Mesenchymal stem cell (in vitro differentiated cells and primary cell): ENCODE results near the gene P3H3.

Experiments used
- DNase-seq: peaks from one replicate; pipeline ENCODE4 v3.0.0-alpha.2; 2013
- H2AFZ ChIP-seq: one replicate; pipeline ENCODE4 v1.6.1; 2013; ENCODE audit warnings: low read depth, mild to moderate bottlenecking, control low read depth, inconsistent platforms, low read length, moderate library complexity
- H2AK5ac ChIP-seq: 2 replicates; pipeline ENCODE4 v1.6.1; 2013; ENCODE audit warnings: low read length, moderate library complexity, mild to moderate bottlenecking, inconsistent platforms; ENCODE audit not compliant: severe bottlenecking
- H2BK120ac ChIP-seq: one replicate; pipeline ENCODE4 v1.6.1; 2013; ENCODE audit warnings: low read depth, mild to moderate bottlenecking, inconsistent platforms, low read length, moderate library complexity
- H2BK12ac ChIP-seq, 2 experiments: one replicate each; pipeline ENCODE4 v1.6.1; 2013; ENCODE audit warnings: inconsistent platforms in 2 of 2, low read length in 2 of 2, mild to moderate bottlenecking in 2 of 2, moderate library complexity in 2 of 2, control low read depth in 1 of 2
- H2BK15ac ChIP-seq: one replicate; pipeline ENCODE4 v1.6.1; 2013; ENCODE audit warnings: mild to moderate bottlenecking, low read depth, inconsistent platforms; ENCODE audit not compliant: poor library complexity, severe bottlenecking
- H2BK5ac ChIP-seq: 2 replicates; pipeline ENCODE4 v1.6.1; 2013; ENCODE audit warnings: low read depth, mild to moderate bottlenecking, low read length, control low read depth, inconsistent platforms; ENCODE audit not compliant: poor library complexity, severe bottlenecking
- H3K14ac ChIP-seq, 2 experiments: one replicate each; pipeline ENCODE4 v1.6.1; 2013; ENCODE audit warnings: inconsistent platforms in 2 of 2, low read length in 2 of 2, control low read depth in 1 of 2, mild to moderate bottlenecking in 1 of 2, moderate library complexity in 1 of 2
- H3K18ac ChIP-seq, 2 experiments: one replicate each; pipeline ENCODE4 v1.6.1; 2013; ENCODE audit warnings: inconsistent platforms in 2 of 2, low read length in 2 of 2, control low read depth in 1 of 2, low read depth in 1 of 2, mild to moderate bottlenecking in 1 of 2
- H3K23ac ChIP-seq, 2 experiments: one replicate each; pipeline ENCODE4 v1.6.1; 2013; ENCODE audit warnings: inconsistent platforms in 2 of 2, low read length in 2 of 2, mild to moderate bottlenecking in 2 of 2, moderate library complexity in 2 of 2, control low read depth in 1 of 2
- H3K27ac ChIP-seq: 2 replicates; pipeline ENCODE4 v1.5.1; 2013; ENCODE audit warnings: mild to moderate bottlenecking, moderate library complexity, low read length, control low read depth, inconsistent platforms; ENCODE audit not compliant: poor library complexity, severe bottlenecking
- H3K27me3 ChIP-seq, 2 experiments: 2 replicates each; pipeline versions ENCODE4 v1.6.1 to v1.7.0; 2013; ENCODE audit warnings: low read length in 2 of 2, mild to moderate bottlenecking in 2 of 2, moderate library complexity in 2 of 2, control low read depth in 1 of 2, inconsistent platforms in 1 of 2; ENCODE audit not compliant: control insufficient read depth in 1 of 2, insufficient read depth in 1 of 2
- H3K36me3 ChIP-seq, 2 experiments: 2 replicates each; pipeline versions ENCODE4 v1.6.1 to v1.7.0; 2013; ENCODE audit warnings: low read length in 2 of 2, control low read depth in 1 of 2, inconsistent platforms in 1 of 2, low read depth in 1 of 2, mild to moderate bottlenecking in 1 of 2; ENCODE audit not compliant: insufficient read depth in 2 of 2, control insufficient read depth in 1 of 2
- H3K4ac ChIP-seq, 2 experiments: one replicate each; pipeline ENCODE4 v1.6.1; 2013; ENCODE audit warnings: inconsistent platforms in 2 of 2, low read length in 2 of 2, mild to moderate bottlenecking in 2 of 2, moderate library complexity in 2 of 2, control low read depth in 1 of 2, low read depth in 1 of 2
- H3K4me1 ChIP-seq: 2 replicates; pipeline ENCODE4 v1.6.1; 2013; ENCODE audit warnings: low read depth, low read length, control low read depth; ENCODE audit not compliant: control insufficient read depth, insufficient read depth
- H3K4me2 ChIP-seq: 2 replicates; pipeline ENCODE4 v1.6.1; 2013; ENCODE audit warnings: low read length, mild to moderate bottlenecking, inconsistent platforms; ENCODE audit not compliant: poor library complexity, severe bottlenecking
- H3K4me3 ChIP-seq, 2 experiments: 2 replicates each; pipeline versions ENCODE4 v1.5.1 to v1.7.0; 2013; ENCODE audit warnings: low read length in 2 of 2, mild to moderate bottlenecking in 2 of 2, control low read depth in 1 of 2, low read depth in 1 of 2; ENCODE audit not compliant: insufficient read depth in 1 of 2
- H3K79me1 ChIP-seq: replicated peaks from 2 replicates; pipeline ENCODE4 v1.6.1; 2013; ENCODE audit warnings: mild to moderate bottlenecking, control low read depth, low read length, inconsistent platforms; ENCODE audit not compliant: poor library complexity, severe bottlenecking
- H3K9ac ChIP-seq: 2 replicates; pipeline ENCODE4 v1.7.0; 2013; ENCODE audit warnings: mild to moderate bottlenecking, low read length, moderate library complexity
- H3K9me3 ChIP-seq: 2 replicates; pipeline ENCODE4 v1.7.0; 2013; ENCODE audit warnings: mild to moderate bottlenecking, low read length; ENCODE audit not compliant: control insufficient read depth
- H4K8ac ChIP-seq: one replicate; pipeline ENCODE4 v1.6.1; 2013; ENCODE audit warnings: inconsistent platforms, mild to moderate bottlenecking, low read length, moderate library complexity
- H4K91ac ChIP-seq: one replicate; pipeline ENCODE4 v1.6.1; 2013; ENCODE audit warnings: mild to moderate bottlenecking, low read length, inconsistent platforms
- WGBS: methylation state at CpG from one replicate; pipeline ENCODE4 v1.1.7; 2013; ENCODE audit warnings: mixed read lengths; 5-methylcytosine and 5-hydroxymethylcytosine counted together

P3H3 gene

DNA sequence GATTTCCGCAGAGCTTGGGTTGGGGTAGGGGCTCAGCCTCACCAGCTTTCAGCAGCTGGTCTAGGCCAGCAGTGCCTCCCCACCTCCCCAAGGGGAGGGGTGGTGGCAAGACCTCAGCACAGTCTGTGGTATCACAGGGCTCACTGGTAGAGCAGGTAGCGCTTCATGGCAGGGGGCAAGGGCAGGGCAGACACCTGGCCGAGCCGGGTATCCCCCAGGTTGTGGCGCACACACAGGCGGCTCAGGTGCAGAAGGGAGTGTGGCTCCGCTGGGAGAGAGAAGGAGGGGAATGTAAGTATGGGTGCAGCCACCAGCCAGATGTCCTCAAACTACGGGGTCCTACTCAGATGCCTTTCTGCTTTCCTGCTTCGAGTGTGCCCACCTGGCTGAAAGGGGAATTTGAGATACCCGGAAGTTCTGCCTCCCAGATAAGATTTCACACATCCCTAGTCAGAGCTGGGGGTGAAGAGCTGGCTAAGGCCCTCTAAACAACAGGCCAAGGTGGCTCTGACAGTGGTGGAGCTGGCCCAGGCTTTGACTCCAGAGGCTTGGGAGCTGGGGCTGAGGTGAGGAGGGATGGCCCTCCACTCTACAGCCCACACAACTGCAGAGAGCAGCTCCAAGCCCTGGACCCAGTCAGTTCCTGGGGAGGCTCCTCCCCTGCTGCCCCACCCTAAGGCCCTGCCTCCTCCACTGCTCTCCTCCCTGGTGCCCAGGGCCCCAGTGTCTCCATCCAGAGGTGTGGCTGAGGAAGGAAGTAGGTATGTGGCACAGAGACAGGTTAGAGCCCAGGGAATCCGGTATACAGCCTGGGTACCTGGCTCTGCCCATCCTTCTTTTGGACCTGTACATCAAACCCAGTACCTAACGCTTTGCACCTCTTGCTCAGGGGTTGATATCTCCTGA, 43.1 kb downstream of the P3H3 start:
- H3K4me3 ChIP-seq = peak overlapping the region in 1 of 2 experiments; percentile 89
- H2BK15ac ChIP-seq = no peak overlapping the region
- no peak overlapping the region for H3K14ac ChIP-seq
- peaks cover 28% of the 10 kb centered on the region for H3K4me1 ChIP-seq
- no peak overlapping the region for H4K91ac ChIP-seq
- H2AFZ ChIP-seq = no peak overlapping the region
- H2BK5ac ChIP-seq = no peak overlapping the region
- WGBS = 89% methylated on average over 11 of the region's 12 CpGs
- DNase-seq = peak; percentile 20
- peak overlapping the region; percentile 19 for H4K8ac ChIP-seq
- peak overlapping the region in 1 of 2 experiments; percentile 22 for H3K18ac ChIP-seq
- H3K9me3 ChIP-seq = no peaks in the 10 kb centered on the region
- no peak overlapping the region for H2BK120ac ChIP-seq
- H3K9ac ChIP-seq = peak overlapping the region; percentile 97
- H3K27ac ChIP-seq = peak overlapping the region; percentile 25
- H3K27me3 ChIP-seq = no peaks in the 10 kb centered on the region
- peak overlapping the region; percentile 91 for H3K4me2 ChIP-seq
- H3K23ac ChIP-seq = peak overlapping the region in 1 of 2 experiments; percentile 27
- no peak overlapping the region for H3K4ac ChIP-seq
- peaks cover 29 to 40% of the 10 kb centered on the region in 2 experiments for H3K36me3 ChIP-seq
- H3K79me1 ChIP-seq = peaks cover 2% of the 10 kb centered on the region
- peak overlapping the region; percentile 6 for H2AK5ac ChIP-seq
- peak overlapping the region in 1 of 2 experiments; percentile 67 for H2BK12ac ChIP-seq

DNA sequence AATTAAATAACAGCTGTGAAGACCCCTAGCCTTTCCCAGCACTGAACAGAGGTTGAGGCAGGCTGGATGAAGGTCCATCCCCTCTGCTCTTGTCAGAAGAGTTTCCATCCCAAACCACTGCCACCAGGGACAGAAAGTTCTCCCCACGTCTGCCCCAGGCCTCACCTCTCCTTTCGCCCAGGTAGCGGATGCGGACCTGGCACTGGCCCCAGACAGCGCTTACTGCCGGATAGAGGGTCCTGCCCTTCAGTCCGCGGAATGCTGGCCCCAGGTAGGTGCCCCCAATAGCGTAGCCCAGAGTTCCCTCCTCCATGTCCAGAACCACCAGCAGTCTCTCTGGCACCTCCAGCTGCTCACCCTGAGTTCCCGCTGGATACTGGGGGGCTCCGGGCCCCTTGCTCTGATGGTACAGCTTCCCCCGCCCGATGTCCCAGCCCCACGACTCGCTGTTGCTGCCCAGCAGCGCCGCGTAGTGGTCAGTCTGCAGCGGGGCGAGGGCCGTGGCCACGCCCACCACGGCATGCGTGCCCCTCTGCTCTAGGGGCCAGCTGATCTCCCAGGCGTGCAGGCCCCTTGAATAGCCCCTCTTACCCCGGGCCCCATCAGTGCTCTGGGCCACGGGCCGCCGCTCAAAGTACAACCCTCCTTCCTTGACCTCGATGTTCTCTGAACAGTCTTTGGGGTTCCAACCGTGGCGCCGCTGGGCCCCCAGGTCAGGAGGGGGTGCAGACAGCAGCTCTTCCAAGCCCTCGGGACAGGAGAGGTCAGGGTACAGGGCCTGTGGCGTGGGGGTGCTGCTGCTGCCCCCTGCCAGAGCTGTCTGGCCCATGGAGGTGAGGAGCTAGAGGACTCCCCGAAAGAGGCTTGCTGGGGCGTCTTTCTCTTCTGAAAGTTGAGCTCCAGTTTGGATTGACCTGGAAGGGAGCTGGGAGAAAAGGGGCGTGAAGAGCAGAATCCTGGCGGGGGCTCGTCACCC, 44.2 kb downstream of the P3H3 start:
- H3K9me3 ChIP-seq = no peaks in the 10 kb centered on the region
- peak overlapping the region; percentile 28 for H4K8ac ChIP-seq
- 3% methylated on average over 36 of the region's 40 CpGs for WGBS
- peak overlapping the region; percentile 90 for H3K27ac ChIP-seq
- H2BK5ac ChIP-seq = peak overlapping the region; percentile 22
- peak overlapping the region; percentile 39 for H2AK5ac ChIP-seq
- peak overlapping the region; percentile 53 for H2BK15ac ChIP-seq
- peaks cover 5% of the 10 kb centered on the region for H3K79me1 ChIP-seq
- no peak overlapping the region for H2AFZ ChIP-seq
- H3K27me3 ChIP-seq = no peaks in the 10 kb centered on the region
- H3K4ac ChIP-seq = peak overlapping the region; percentile 9 to 81
- H2BK120ac ChIP-seq = no peak overlapping the region
- DNase-seq = peak; percentile 73
- H3K36me3 ChIP-seq = peaks cover 27 to 43% of the 10 kb centered on the region in 2 experiments
- H3K23ac ChIP-seq = peak overlapping the region in 1 of 2 experiments; percentile 98
- H3K4me1 ChIP-seq = peaks cover 20% of the 10 kb centered on the region
- peak overlapping the region; percentile 67 to 92 for H3K18ac ChIP-seq
- peak overlapping the region; percentile 62 to 93 for H3K14ac ChIP-seq
- peak overlapping the region; percentile 86 to 89 for H3K4me3 ChIP-seq
- H4K91ac ChIP-seq = peak overlapping the region; percentile 34
- peak overlapping the region; percentile 91 for H3K4me2 ChIP-seq
- no peak overlapping the region for H2BK12ac ChIP-seq
- H3K9ac ChIP-seq = peak overlapping the region; percentile 97

DNA sequence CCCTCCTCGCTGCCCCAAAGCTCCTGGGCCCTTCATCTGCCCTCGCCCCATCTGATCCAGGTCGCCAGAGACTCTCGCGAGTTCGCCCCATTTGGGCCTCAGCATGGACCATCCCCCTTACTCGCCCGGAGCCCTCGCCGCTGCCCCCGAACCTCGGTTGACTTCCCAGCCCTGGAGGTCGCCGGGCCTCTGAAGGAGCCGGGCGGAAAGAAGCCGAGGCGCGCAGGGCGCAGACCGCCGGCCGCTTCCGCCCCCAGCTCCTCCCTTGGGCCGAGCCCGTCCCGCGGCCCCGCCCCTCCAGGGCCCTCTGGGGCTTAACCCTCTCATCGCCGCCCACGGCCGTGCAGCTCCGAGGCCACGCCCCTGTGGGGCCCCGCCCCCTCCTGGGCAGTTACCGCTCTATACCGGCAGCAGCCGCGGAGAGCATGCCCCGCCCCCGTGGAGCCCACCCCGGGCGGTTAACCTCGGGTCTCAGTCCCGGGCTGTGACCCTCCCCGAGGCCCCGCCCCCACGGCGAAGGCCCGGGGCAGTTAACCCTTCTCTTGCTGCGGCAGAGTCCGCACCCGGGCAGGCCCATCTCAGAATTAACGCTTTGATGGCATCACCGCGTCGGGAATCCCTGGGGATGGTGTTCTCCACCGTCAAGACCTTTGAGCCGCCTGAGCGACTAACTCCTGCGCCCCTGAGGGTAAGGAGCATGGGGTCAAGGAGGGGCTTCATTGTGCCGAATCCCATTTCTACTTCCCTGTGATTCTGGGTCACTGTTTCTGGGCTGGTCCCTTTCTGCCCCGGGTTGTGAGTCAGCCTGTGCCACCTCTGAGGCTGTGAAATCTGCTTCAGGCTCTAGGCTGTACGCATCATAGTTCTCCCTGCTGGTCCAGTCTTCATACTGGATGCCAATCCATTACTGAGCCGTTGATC, 45.1 kb downstream of the P3H3 start, which contains the start of gene SPSB2:
Gene SPSB2, minus strand, starts transcription at position 210 of the 921 bp plus-strand sequence. CDS start 402 bp downstream, outside the sequence.
- H3K23ac ChIP-seq = peak within 1 kb of the TSS in 1 of 2 experiments; percentile 98
- H3K36me3 ChIP-seq = peaks cover 27 to 44% of the 10 kb centered on the region in 2 experiments
- peak within 1 kb of the TSS; percentile 97 for H3K9ac ChIP-seq
- peak; percentile 96 for DNase-seq
- peak within 1 kb of the TSS; percentile 90 for H3K27ac ChIP-seq
- no peaks in the 10 kb centered on the region for H3K27me3 ChIP-seq
- H3K4me2 ChIP-seq = peak within 1 kb of the TSS; percentile 91
- H4K91ac ChIP-seq = peak within 1 kb of the TSS; percentile 80
- peak within 1 kb of the TSS; percentile 62 to 93 for H3K14ac ChIP-seq
- peak within 1 kb of the TSS; percentile 67 to 94 for H3K18ac ChIP-seq
- H2BK12ac ChIP-seq = peak within 1 kb of the TSS in 1 of 2 experiments; percentile 87
- H3K4ac ChIP-seq = peak within 1 kb of the TSS; percentile 9 to 81
- H2BK5ac ChIP-seq = peak within 1 kb of the TSS; percentile 22
- H2AFZ ChIP-seq = peak within 1 kb of the TSS; percentile 73
- peak within 1 kb of the TSS; percentile 42 for H2BK120ac ChIP-seq
- 2% methylated on average over 64 of the region's 66 CpGs for WGBS
- H2BK15ac ChIP-seq = peak within 1 kb of the TSS; percentile 53
- peaks cover 7% of the 10 kb centered on the region for H3K79me1 ChIP-seq
- H3K4me3 ChIP-seq = peak within 1 kb of the TSS; percentile 86 to 89
- H3K4me1 ChIP-seq = peaks cover 20% of the 10 kb centered on the region
- no peaks in the 10 kb centered on the region for H3K9me3 ChIP-seq
- peak within 1 kb of the TSS; percentile 28 for H4K8ac ChIP-seq
- H2AK5ac ChIP-seq = peak within 1 kb of the TSS; percentile 51
